PFSK-1 (cell line): ENCODE measurements around the gene ABCC1.

Experiments
- FOXP2 ChIP-seq: optimal IDR thresholded peaks from 2 replicates; pipeline ENCODE3; 2011; ENCODE audit warnings: borderline replicate concordance, control low read depth, inconsistent platforms; ENCODE audit not compliant: insufficient read depth; ENCODE audit errors: extremely low read length, extremely low read depth
- POLR2AphosphoS5 ChIP-seq: IDR thresholded peaks from 2 replicates; pipeline ENCODE4 v1.6.1; 2012; ENCODE audit warnings: low read depth, mild to moderate bottlenecking, control low read depth, low read length, moderate library complexity
- SIN3A ChIP-seq: IDR thresholded peaks from 2 replicates; pipeline ENCODE4 v1.6.1; 2012; ENCODE audit warnings: mild to moderate bottlenecking, low read length, moderate library complexity, borderline replicate concordance; ENCODE audit not compliant: insufficient read depth
- TAF1 ChIP-seq: IDR thresholded peaks from 2 replicates; pipeline ENCODE4 v1.6.1; 2012; ENCODE audit warnings: low read length, control low read depth, borderline replicate concordance; ENCODE audit not compliant: insufficient read depth
- TF ChIP-seq, protein P1 (sequence below), 2 experiments: IDR thresholded peaks; 2 replicates each; pipeline versions ENCODE4 v1.6.1 to v1.8.0; 2011 to 2012; ENCODE audit warnings: low read depth in 2 of 2, low read length in 2 of 2, control low read depth in 1 of 2, inconsistent platforms in 1 of 2, mild to moderate bottlenecking in 1 of 2, moderate library complexity in 1 of 2; ENCODE audit not compliant: insufficient read depth in 1 of 2

The ABCC1 gene

DNA sequence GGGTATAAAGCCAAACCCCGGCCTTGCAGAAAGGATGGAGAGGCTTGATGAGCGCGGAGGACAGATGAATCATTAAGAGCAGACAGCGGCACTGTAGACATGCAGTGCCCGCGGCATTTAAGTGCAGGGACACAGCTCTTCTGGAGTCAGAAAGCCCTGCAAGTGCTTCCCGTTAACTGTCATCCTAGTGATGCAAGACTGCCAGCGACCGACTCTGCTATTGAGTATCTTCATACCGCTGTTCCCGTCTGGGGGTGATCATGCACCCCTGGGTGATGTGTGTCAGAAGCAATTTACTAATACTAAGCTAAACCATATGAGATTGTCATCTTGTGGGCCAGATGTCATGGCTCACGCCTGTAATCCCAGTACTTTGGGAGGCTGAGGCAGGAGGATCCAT lies 172.8 kb downstream of the ABCC1 start:
- no peak for TF ChIP-seq SIN3A
- TF ChIP-seq, protein P1, sequence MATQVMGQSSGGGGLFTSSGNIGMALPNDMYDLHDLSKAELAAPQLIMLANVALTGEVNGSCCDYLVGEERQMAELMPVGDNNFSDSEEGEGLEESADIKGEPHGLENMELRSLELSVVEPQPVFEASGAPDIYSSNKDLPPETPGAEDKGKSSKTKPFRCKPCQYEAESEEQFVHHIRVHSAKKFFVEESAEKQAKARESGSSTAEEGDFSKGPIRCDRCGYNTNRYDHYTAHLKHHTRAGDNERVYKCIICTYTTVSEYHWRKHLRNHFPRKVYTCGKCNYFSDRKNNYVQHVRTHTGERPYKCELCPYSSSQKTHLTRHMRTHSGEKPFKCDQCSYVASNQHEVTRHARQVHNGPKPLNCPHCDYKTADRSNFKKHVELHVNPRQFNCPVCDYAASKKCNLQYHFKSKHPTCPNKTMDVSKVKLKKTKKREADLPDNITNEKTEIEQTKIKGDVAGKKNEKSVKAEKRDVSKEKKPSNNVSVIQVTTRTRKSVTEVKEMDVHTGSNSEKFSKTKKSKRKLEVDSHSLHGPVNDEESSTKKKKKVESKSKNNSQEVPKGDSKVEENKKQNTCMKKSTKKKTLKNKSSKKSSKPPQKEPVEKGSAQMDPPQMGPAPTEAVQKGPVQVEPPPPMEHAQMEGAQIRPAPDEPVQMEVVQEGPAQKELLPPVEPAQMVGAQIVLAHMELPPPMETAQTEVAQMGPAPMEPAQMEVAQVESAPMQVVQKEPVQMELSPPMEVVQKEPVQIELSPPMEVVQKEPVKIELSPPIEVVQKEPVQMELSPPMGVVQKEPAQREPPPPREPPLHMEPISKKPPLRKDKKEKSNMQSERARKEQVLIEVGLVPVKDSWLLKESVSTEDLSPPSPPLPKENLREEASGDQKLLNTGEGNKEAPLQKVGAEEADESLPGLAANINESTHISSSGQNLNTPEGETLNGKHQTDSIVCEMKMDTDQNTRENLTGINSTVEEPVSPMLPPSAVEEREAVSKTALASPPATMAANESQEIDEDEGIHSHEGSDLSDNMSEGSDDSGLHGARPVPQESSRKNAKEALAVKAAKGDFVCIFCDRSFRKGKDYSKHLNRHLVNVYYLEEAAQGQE (IDR thresholded peaks at IDR 0.05; ENCODE audit: insufficient read depth in 1 of 2, low read depth in 2 of 2, low read length in 2 of 2) = no peak
- TF ChIP-seq TAF1 = no peak
- no peak for TF ChIP-seq FOXP2
- TF ChIP-seq POLR2AphosphoS5 = no peak

DNA sequence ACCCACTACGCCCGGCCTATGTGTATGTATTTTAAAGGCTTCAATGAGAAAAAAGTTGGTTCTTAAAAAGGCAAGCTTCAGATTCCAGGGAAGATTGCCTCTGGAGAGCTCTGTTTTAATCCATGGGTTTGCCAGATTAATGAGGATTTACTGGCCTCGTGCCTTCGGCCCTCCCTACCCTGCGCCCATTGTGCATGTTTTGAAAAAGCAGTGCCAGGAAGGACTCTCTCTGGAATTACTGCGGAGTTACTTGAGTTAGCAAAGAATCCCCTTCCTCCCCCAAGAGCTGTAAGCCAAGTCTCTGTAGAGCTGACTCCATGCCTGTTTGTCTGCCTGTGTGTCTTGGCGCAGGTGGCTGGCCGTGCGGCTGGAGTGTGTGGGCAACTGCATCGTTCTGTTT lies 175.0 kb downstream of the ABCC1 start:
- TF ChIP-seq FOXP2 (no peak), SIN3A (no peak), POLR2AphosphoS5 (no peak), TAF1 (no peak)
- TF ChIP-seq, protein P1 (IDR thresholded peaks at IDR 0.05; ENCODE audit: insufficient read depth in 1 of 2, low read depth in 2 of 2, low read length in 2 of 2) = no peak

DNA sequence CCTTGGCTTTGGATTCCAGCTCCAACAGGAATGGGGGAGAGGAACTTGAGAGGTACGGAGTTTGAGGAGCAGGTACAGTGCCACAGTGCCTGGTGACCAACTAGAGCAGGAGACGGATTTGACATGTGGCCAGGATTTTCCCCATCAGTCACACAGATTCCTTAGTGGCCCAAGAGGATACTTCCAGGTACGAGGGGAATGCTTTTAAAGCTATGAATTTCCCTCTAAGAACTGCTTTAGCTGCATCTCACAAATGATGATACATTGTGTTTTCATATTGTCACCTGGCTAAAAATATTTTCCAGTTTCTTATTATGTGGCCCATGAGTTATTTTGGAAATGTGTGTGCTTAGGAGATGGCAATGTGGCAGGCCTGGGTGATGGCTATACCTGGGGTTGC lies 175.6 kb downstream of the ABCC1 start:
- TF ChIP-seq TAF1 (no peak), POLR2AphosphoS5 (no peak), FOXP2 (no peak), SIN3A (no peak)
- TF ChIP-seq, protein P1 (IDR thresholded peaks at IDR 0.05; ENCODE audit: insufficient read depth in 1 of 2, low read depth in 2 of 2, low read length in 2 of 2) = no peak

DNA sequence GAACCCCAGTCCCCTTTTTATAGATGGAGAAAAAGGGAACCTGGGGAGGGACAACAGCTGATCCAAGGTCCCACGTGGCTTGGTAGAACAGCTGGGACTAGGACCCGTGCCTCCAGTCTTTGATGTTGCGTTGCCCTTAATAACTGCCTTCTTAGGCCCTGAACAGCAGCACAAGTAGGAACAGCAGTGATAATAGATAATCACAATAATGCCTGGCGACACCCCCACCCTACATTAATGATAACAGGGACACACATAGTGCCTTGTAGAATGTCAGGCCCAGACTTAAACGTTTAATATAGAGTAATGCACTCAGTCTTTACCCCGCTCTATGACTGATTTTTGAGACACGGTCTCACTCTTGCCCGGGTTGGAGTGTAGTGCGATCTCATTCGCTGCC lies 177.5 kb downstream of the ABCC1 start:
- no peak for TF ChIP-seq SIN3A
- no peak for TF ChIP-seq TAF1
- no peak for TF ChIP-seq FOXP2
- TF ChIP-seq, protein P1 (IDR thresholded peaks at IDR 0.05; ENCODE audit: insufficient read depth in 1 of 2, low read depth in 2 of 2, low read length in 2 of 2) = no peak
- no peak for TF ChIP-seq POLR2AphosphoS5
